Measurements from ENCODE around the gene SENP2. TPM values are rescaled to one million over a fixed set of nuclear protein-coding genes. Genes with fewer than 3 reads are reported as not detected.

Gene SENP2
- total and polyA plus RNA-seq, 9 of the 15 experiments (the other 6 are each of a cell fraction or from before 2014, with no cell fraction given), result 11.8 to 67.1 (median 41.1) TPM

DNA sequence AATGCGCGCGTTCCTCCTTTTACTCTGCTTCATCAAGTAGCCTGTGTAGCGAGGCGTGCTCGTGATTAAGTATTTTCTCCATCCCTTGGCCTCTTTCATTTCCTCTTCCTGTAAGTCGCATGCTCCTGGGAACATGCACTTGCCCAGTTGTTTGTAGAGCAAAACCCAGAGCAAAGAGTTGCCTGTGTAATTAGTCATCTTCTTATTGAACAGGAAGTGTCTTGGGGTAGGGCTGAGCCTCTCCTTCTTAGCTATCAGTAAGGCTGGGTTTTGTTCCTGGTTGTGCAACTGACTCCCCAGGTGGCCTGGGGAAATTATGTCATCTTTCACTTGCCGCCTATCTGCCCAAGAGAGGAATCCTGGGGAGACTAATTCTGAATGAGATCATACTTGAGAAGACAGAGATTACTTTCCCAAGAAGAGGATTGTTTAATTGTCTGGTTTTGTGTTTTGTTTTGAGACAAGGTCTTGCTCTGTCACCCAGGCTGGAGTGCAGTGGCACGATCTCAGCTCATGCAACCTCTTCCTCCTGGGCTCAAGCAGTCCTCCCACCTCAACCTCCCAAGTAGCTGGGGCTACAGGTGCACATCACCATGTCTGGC is 48.6 kb upstream of the SENP2 start (continued):
- no peak for TF ChIP-seq RREB1 (CRISPR knock-in tag; IDR thresholded peaks at IDR 0.05)
- TF ChIP-seq CC2D1A (IDR thresholded peaks at IDR 0.05), result no peak
- no peak for TF ChIP-seq GTF2B (IDR thresholded peaks at IDR 0.05; ENCODE audit: extremely low read depth, insufficient read length)
- TF ChIP-seq KDM5B (IDR thresholded peaks at IDR 0.05; ENCODE audit: insufficient replicate concordance, low read depth, low read length), result no peak
- TF ChIP-seq ZKSCAN8 (CRISPR knock-in tag; IDR thresholded peaks at IDR 0.05), result peak; percentile 31; the same call in 1 of the 2 replicates
- no peak for TF ChIP-seq NEUROD1 (IDR thresholded peaks at IDR 0.05; ENCODE audit: borderline replicate concordance, low read depth, low read length, partially characterized antibody)
- TF ChIP-seq, protein P1, sequence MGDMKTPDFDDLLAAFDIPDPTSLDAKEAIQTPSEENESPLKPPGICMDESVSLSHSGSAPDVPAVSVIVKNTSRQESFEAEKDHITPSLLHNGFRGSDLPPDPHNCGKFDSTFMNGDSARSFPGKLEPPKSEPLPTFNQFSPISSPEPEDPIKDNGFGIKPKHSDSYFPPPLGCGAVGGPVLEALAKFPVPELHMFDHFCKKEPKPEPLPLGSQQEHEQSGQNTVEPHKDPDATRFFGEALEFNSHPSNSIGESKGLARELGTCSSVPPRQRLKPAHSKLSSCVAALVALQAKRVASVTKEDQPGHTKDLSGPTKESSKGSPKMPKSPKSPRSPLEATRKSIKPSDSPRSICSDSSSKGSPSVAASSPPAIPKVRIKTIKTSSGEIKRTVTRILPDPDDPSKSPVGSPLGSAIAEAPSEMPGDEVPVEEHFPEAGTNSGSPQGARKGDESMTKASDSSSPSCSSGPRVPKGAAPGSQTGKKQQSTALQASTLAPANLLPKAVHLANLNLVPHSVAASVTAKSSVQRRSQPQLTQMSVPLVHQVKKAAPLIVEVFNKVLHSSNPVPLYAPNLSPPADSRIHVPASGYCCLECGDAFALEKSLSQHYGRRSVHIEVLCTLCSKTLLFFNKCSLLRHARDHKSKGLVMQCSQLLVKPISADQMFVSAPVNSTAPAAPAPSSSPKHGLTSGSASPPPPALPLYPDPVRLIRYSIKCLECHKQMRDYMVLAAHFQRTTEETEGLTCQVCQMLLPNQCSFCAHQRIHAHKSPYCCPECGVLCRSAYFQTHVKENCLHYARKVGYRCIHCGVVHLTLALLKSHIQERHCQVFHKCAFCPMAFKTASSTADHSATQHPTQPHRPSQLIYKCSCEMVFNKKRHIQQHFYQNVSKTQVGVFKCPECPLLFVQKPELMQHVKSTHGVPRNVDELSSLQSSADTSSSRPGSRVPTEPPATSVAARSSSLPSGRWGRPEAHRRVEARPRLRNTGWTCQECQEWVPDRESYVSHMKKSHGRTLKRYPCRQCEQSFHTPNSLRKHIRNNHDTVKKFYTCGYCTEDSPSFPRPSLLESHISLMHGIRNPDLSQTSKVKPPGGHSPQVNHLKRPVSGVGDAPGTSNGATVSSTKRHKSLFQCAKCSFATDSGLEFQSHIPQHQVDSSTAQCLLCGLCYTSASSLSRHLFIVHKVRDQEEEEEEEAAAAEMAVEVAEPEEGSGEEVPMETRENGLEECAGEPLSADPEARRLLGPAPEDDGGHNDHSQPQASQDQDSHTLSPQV (IDR thresholded peaks at IDR 0.05), result peak; percentile 68
- TF ChIP-seq MCM5 (IDR thresholded peaks at IDR 0.05; ENCODE audit: low read depth), result no peak
- TF ChIP-seq ZNF224 (CRISPR knock-in tag; IDR thresholded peaks at IDR 0.05), result no peak
- peak; percentile 44 for TF ChIP-seq CXXC5 (CRISPR knock-in tag; IDR thresholded peaks at IDR 0.05)
- no peak for TF ChIP-seq CCAR2 (IDR thresholded peaks at IDR 0.05; ENCODE audit: low read depth, low read length)
- no peak for TF ChIP-seq ZNF699 (CRISPR knock-in tag; IDR thresholded peaks at IDR 0.05; ENCODE audit: insufficient replicate concordance)
- no peak for TF ChIP-seq IRF1 (CRISPR knock-in tag; IDR thresholded peaks at IDR 0.05; ENCODE audit: borderline replicate concordance)
- no peak for TF ChIP-seq ZNF324 (CRISPR knock-in tag; IDR thresholded peaks at IDR 0.05)
- TF ChIP-seq HDAC1 (IDR thresholded peaks at IDR 0.05), result peak in 1 of 2 experiments; percentile 34; a peak in 1 of 4 replicates
- TF ChIP-seq POLR3A (IDR thresholded peaks at IDR 0.05; ENCODE audit: borderline replicate concordance, extremely low read depth, insufficient read depth, insufficient read length), result no peak
